Stimulated activated CD8-positive, alpha-beta memory T cell treated with anti-CD3 and anti-CD28 coated beads, Interleukin-4, amount 100 ng/mL, for 4 hours (primary cell): ENCODE measurements around the gene PPP1R16B.

Experiments used
- DNase-seq, 2 donors: peaks; one replicate each; pipeline ENCODE4 v3.0.0-alpha.2; 2020; ENCODE audit warnings: low read depth in 2 of 2, low spot score in 1 of 2

The PPP1R16B gene

GRCh38 chr20:38874460-38875174 lies 69.1 kb downstream of the PPP1R16B start:
- no peak for DNase-seq

GRCh38 chr20:38875175-38875993 lies 69.9 kb downstream of the PPP1R16B start:
- peak in 1 of 2 donors; percentile 51 for DNase-seq

GRCh38 chr20:38877483-38877882 lies 72.0 kb downstream of the PPP1R16B start:
- no peak for DNase-seq

GRCh38 chr20:38878866-38879265 lies 73.4 kb downstream of the PPP1R16B start:
- DNase-seq = no peak

GRCh38 chr20:38880952-38881735 lies 75.6 kb downstream of the PPP1R16B start:
- DNase-seq = no peak

- DNase-seq = no peak
These were observed 76.4 kb downstream of the PPP1R16B start for GRCh38 chr20:38881806-38882440.

GRCh38 chr20:38882600-38882999 lies 77.1 kb downstream of the PPP1R16B start:
- no peak for DNase-seq

GRCh38 chr20:38883081-38883980 lies 77.8 kb downstream of the PPP1R16B start:
- DNase-seq = no peak

- DNase-seq = no peak
These were observed 78.7 kb downstream of the PPP1R16B start for GRCh38 chr20:38883981-38884733.

- DNase-seq = no peak
These were observed 79.9 kb downstream of the PPP1R16B start for GRCh38 chr20:38885357-38885756.

GRCh38 chr20:38888059-38888831 lies 82.7 kb downstream of the PPP1R16B start:
- DNase-seq = no peak

GRCh38 chr20:38889050-38889449 lies 83.6 kb downstream of the PPP1R16B start:
- no peak for DNase-seq

- DNase-seq = no peak
These were observed 84.4 kb downstream of the PPP1R16B start for GRCh38 chr20:38889792-38890496.

GRCh38 chr20:38890497-38890818 lies 85.0 kb downstream of the PPP1R16B start:
- DNase-seq = no peak

GRCh38 chr20:38892091-38892981 lies 86.8 kb downstream of the PPP1R16B start:
- DNase-seq = no peak

- no peak for DNase-seq
These were observed 87.6 kb downstream of the PPP1R16B start for GRCh38 chr20:38893056-38893564.

- peak; percentile 63 to 65 for DNase-seq
These were observed 88.1 kb downstream of the PPP1R16B start for GRCh38 chr20:38893565-38894090.
